IMR-90 (cell line): ENCODE measurements around the gene NDUFC2. TPM values are rescaled to one million over a fixed set of nuclear protein-coding genes. Genes with fewer than 3 reads are reported as not detected.
A peak's percentile ranks its signal among the peaks of the same experiment; 100 is the strongest.

Source experiments
- ATAC-seq: fragments of 200-7000 bp; cut with Tn5 transposase; 2 replicates; pipeline ENCODE4 v1.9.1; 2020; ENCODE audit warnings: low read depth, mild to moderate bottlenecking, moderate library complexity
- BruUV-seq: library from RNA; stranded (reverse); fragments of 400-500 nt; replicated peaks from 2 replicates; lab custom pipeline; 2021; lab: Mats Ljungman, UMichigan
- CTCF ChIA-PET: fragments of 300-600 bp; formaldehyde crosslinking; extraction: SDS; loops from one replicate; lab custom pipeline; 2021; ENCODE audit warnings: antibody characterized with exemption; lab: Yijun Ruan, JAX
- POLR2A ChIA-PET: fragments of 300-600 bp; sonication (Branson Sonifier 250); formaldehyde crosslinking; loops from one replicate; lab custom pipeline; 2022; ENCODE audit warnings: antibody characterized with exemption; ENCODE audit not compliant: unreplicated experiment; lab: Charles Lee
- DNase-seq: peaks from one replicate; pipeline ENCODE4 v3.0.0; 2013
- H2AFZ ChIP-seq: replicated peaks from 2 replicates; pipeline ENCODE3; 2013; ENCODE audit warnings: low read length, mild to moderate bottlenecking; ENCODE audit not compliant: poor library complexity
- H2AK5ac ChIP-seq: 2 replicates; pipeline ENCODE4 v1.6.1; 2013; ENCODE audit warnings: low read depth, low read length, inconsistent platforms
- H2AK9ac ChIP-seq: replicated peaks from 2 replicates; pipeline ENCODE3; 2013; ENCODE audit warnings: mild to moderate bottlenecking, low read depth, low read length, moderate library complexity; ENCODE audit not compliant: poor library complexity
- H2BK120ac ChIP-seq: 2 replicates; pipeline ENCODE4 v1.6.1; 2013; ENCODE audit warnings: low read depth, low read length, inconsistent platforms
- H2BK15ac ChIP-seq: 3 replicates; pipeline ENCODE4 v1.6.1; 2013; ENCODE audit warnings: low read depth, low read length, inconsistent platforms
- H2BK20ac ChIP-seq: 2 replicates; pipeline ENCODE4 v1.6.1; 2013; ENCODE audit warnings: low read depth, mild to moderate bottlenecking, inconsistent platforms, low read length, moderate library complexity
- H2BK5ac ChIP-seq: 2 replicates; pipeline ENCODE4 v1.6.1; 2013; ENCODE audit warnings: mild to moderate bottlenecking, low read depth, low read length, inconsistent platforms; ENCODE audit not compliant: poor library complexity, severe bottlenecking
- H3K14ac ChIP-seq: replicated peaks from 2 replicates; pipeline ENCODE4 v1.6.1; 2013; ENCODE audit warnings: low read depth, low read length, inconsistent platforms
- H3K18ac ChIP-seq: 2 replicates; pipeline ENCODE4 v1.6.1; 2013; ENCODE audit warnings: low read depth, low read length, control low read depth
- H3K23ac ChIP-seq: 2 replicates; pipeline ENCODE4 v1.6.1; 2013; ENCODE audit warnings: low read depth, low read length, inconsistent platforms
- H3K27ac ChIP-seq: 2 replicates; pipeline ENCODE4 v1.5.1; 2013; ENCODE audit warnings: mild to moderate bottlenecking, control low read depth, low read length; ENCODE audit not compliant: insufficient read depth
- H3K27me3 ChIP-seq: 2 replicates; pipeline ENCODE4 v1.6.1; 2013; ENCODE audit warnings: low read length; ENCODE audit not compliant: control insufficient read depth, insufficient read depth
- H3K36me3 ChIP-seq: 2 replicates; pipeline ENCODE4 v1.6.1; 2013; ENCODE audit warnings: low read length, mixed read lengths; ENCODE audit not compliant: control insufficient read depth, insufficient read depth
- H3K4ac ChIP-seq: 2 replicates; pipeline ENCODE4 v1.6.1; 2013; ENCODE audit warnings: low read depth, low read length, inconsistent platforms
- H3K4me1 ChIP-seq: 2 replicates; pipeline ENCODE4 v1.6.1; 2013; ENCODE audit warnings: low read length, mixed read lengths; ENCODE audit not compliant: control insufficient read depth, insufficient read depth
- H3K4me2 ChIP-seq: 2 replicates; pipeline ENCODE4 v1.6.1; 2013; ENCODE audit warnings: low read depth, mild to moderate bottlenecking, control low read depth, low read length, moderate library complexity
- H3K4me3 ChIP-seq: 2 replicates; pipeline ENCODE4 v1.5.1; 2013; ENCODE audit warnings: low read depth, mild to moderate bottlenecking, control low read depth, low read length, moderate library complexity; ENCODE audit not compliant: insufficient read depth
- H3K56ac ChIP-seq: 2 replicates; pipeline ENCODE4 v1.6.1; 2013; ENCODE audit warnings: low read length, inconsistent platforms; ENCODE audit not compliant: insufficient read depth; ENCODE audit errors: extremely low read depth
- H3K79me1 ChIP-seq, 2 experiments: 2 replicates each; pipeline ENCODE4 v1.6.1; 2013; ENCODE audit warnings: low read length in 2 of 2, inconsistent platforms in 1 of 2, low read depth in 1 of 2
- H3K9ac ChIP-seq: 2 replicates; pipeline ENCODE4 v1.6.1; 2013; ENCODE audit warnings: low read depth, low read length, control low read depth
- H3K9me1 ChIP-seq: 2 replicates; pipeline ENCODE4 v1.6.1; 2013; ENCODE audit warnings: low read length, inconsistent platforms; ENCODE audit not compliant: insufficient read depth
- H3K9me3 ChIP-seq: 2 replicates; pipeline ENCODE4 v1.6.1; 2013; ENCODE audit warnings: low read length; ENCODE audit not compliant: control insufficient read depth, insufficient read depth
- H4K20me1 ChIP-seq: 2 replicates; pipeline ENCODE4 v1.6.1; 2013; ENCODE audit warnings: low read length, inconsistent platforms; ENCODE audit not compliant: insufficient read depth
- H4K5ac ChIP-seq: 2 replicates; pipeline ENCODE4 v1.6.1; 2013; ENCODE audit warnings: mild to moderate bottlenecking, low read depth, low read length, control low read depth
- H4K8ac ChIP-seq, 2 experiments: 2 replicates each; pipeline ENCODE4 v1.6.1; 2013; ENCODE audit warnings: low read depth in 2 of 2, low read length in 2 of 2, control low read depth in 1 of 2, inconsistent platforms in 1 of 2
- H4K91ac ChIP-seq: 2 replicates; pipeline ENCODE4 v1.6.1; 2013; ENCODE audit warnings: low read depth, low read length, inconsistent platforms; ENCODE audit not compliant: insufficient read depth
- CTCF ChIP-seq: conservative IDR thresholded peaks from 2 replicates; pipeline ENCODE4 v1.5.1; 2012; ENCODE audit warnings: mild to moderate bottlenecking, low read depth, low read length, improper control_type of control experiment
- MAZ ChIP-seq: IDR thresholded peaks from 2 replicates; pipeline ENCODE4 v1.6.1; 2012; ENCODE audit warnings: low read depth, mild to moderate bottlenecking, low read length, improper control_type of control experiment, moderate library complexity, borderline replicate concordance
- NFE2L2 ChIP-seq: fragments of 150-350 bp; IDR thresholded peaks from 2 replicates; pipeline ENCODE4 v1.6.1; 2016; ENCODE audit warnings: low read depth, mild to moderate bottlenecking, low read length
- RAD21 ChIP-seq: IDR thresholded peaks from 2 replicates; pipeline ENCODE4 v1.6.1; 2012; ENCODE audit warnings: low read length, improper control_type of control experiment
- RFX5 ChIP-seq: IDR thresholded peaks from 2 replicates; pipeline ENCODE4 v1.8.0; 2012; ENCODE audit warnings: low read depth, mild to moderate bottlenecking, low read length, moderate library complexity
- SMC3 ChIP-seq: fragments of 150-350 bp; IDR thresholded peaks from 2 replicates; pipeline ENCODE4 v1.6.1; 2016; ENCODE audit warnings: low read depth, mild to moderate bottlenecking, antibody characterized with exemption, low read length, moderate library complexity
- WGBS, 2 experiments: methylation state at CpG; one replicate each; pipeline versions ENCODE4 v1.1.5 to v1.1.7; 2013; ENCODE audit warnings: missing lambda C conversion rate in 2 of 2; ENCODE audit not compliant: insufficient read length in 1 of 2; ENCODE audit errors: extremely low coverage in 2 of 2; 5-methylcytosine and 5-hydroxymethylcytosine counted together
- dilution Hi-C: fragments of 300-500 bp; cut with HindIII; formaldehyde crosslinking; loops from one replicate; pipeline ENCODE4 v1.14.3; 2018; ENCODE audit warnings: low sequenced_read_pairs; ENCODE audit not compliant: unreplicated experiment
- in situ Hi-C: fragments of 300-500 bp; cut with MboI; formaldehyde crosslinking; loops from 3 replicates; pipeline ENCODE4 v1.14.3; 2019; ENCODE audit warnings: low sequenced_read_pairs, inconsistent platforms, mixed read lengths
- intact Hi-C: fragments of 100-400 bp; cut with micrococcal nuclease; formaldehyde crosslinking; loops from 2 replicates; pipeline ENCODE4 v1.10.0; 2022
- polyA plus RNA-seq, 3 experiments: library from polyadenylated mRNA; depleted of rRNA; stranded (reverse); fragments of >200 nt; gene quantifications; 2 replicates each; pipeline ENCODE4 v1.2.3, GENCODE V29; 2012; ENCODE audit warnings: low replicate concordance in 1 of 3
- total RNA-seq: library from RNA; depleted of rRNA; stranded (reverse); fragments of >200 nt; gene quantifications from 2 replicates; pipeline ENCODE4 v1.2.3, GENCODE V29; 2012

The NDUFC2 gene
- total and polyA plus RNA-seq, 2 of the 4 experiments (the other 2 are of a cell fraction) = 146 to 340 TPM

- Histone ChIP-seq H2AFZ (peak overlapping the region; percentile 28), H4K91ac (no peak overlapping the region), H3K27me3 (no peaks in the 10 kb centered on the region), H3K18ac (no peak overlapping the region), H2BK20ac (no peak overlapping the region), H2BK5ac (no peak overlapping the region), H3K23ac (no peak overlapping the region), H3K27ac (no peak overlapping the region), H4K20me1 (peaks cover 3% of the 10 kb centered on the region; the same call in 1 of the 2 replicates), H3K79me1 (peaks cover 12 to 31% of the 10 kb centered on the region in 2 experiments; a peak in 3 of 4 replicates), H2BK15ac (no peak overlapping the region), H3K4me2 (no peak overlapping the region), H3K14ac (no peak overlapping the region), H2BK120ac (no peak overlapping the region), H3K56ac (no peak overlapping the region), H2AK5ac (no peak overlapping the region), H4K5ac (no peak overlapping the region), H3K4me3 (no peak overlapping the region), H3K36me3 (peaks cover 15% of the 10 kb centered on the region), H3K4ac (no peak overlapping the region), H3K9me1 (peaks cover 3% of the 10 kb centered on the region; the same call in 1 of the 2 replicates), H2AK9ac (no peak overlapping the region), H3K4me1 (no peaks in the 10 kb centered on the region; the same call in none of the 2 replicates), H4K8ac (no peak overlapping the region), H3K9me3 (no peaks in the 10 kb centered on the region), H3K9ac (no peak overlapping the region)
- TF ChIP-seq MAZ (no peak), RAD21 (no peak), NFE2L2 (no peak), SMC3 (no peak), RFX5 (no peak), CTCF (no peak)
- dilution Hi-C loops = no loop called here
- intact Hi-C loops = no loop called here
- POLR2A ChIA-PET = interaction anchor here (0.8 kb wide), 1 partner anchor 14 kb away, joined by 4 read pairs; the partner anchor contains the start of gene NDUFC2
- in situ Hi-C loops = no loop called here
- WGBS, 2 experiments = 100% methylated on average over 1 of the region's 2 CpGs; no CpG with 5 or more reads in 1 of the 2 experiments
- CTCF ChIA-PET = no interaction called here
- ATAC-seq (no peak), DNase-seq (no peak)
- BruUV-seq = no TSS peak
Measured at GRCh38 chr11:78065203-78065602, 14.5 kb downstream of the NDUFC2 start.
